Muscle of arm (tissue), 12 donors: ENCODE measurements around the gene DTX3L. TPM values are rescaled to one million over a fixed set of nuclear protein-coding genes. Genes with fewer than 3 reads are reported as not detected.

Experiments
- DNase-seq: peaks from one replicate; pipeline ENCODE4 v3.0.0-alpha.2; 2013
- polyA plus RNA-seq, 12 donors: library from polyadenylated mRNA; unstranded; fragments of 120-200 nt; gene quantifications; one replicate each; pipeline ENCODE4 v1.2.1, GENCODE V29; 2013; ENCODE audit not compliant: insufficient read length in 12 of 12

The DTX3L gene
- polyA plus RNA-seq, 12 donors = 7.3 to 12.0 (median 9.1) TPM; not detected in 1

GRCh38 chr3:122602011-122602710 is 38.0 kb downstream of the DTX3L start:
- no peak for DNase-seq

GRCh38 chr3:122603056-122603455 is 38.9 kb downstream of the DTX3L start:
- no peak for DNase-seq

GRCh38 chr3:122606330-122606729 is 42.2 kb downstream of the DTX3L start:
- no peak for DNase-seq

GRCh38 chr3:122608916-122609315 is 44.8 kb downstream of the DTX3L start:
- DNase-seq = no peak

- no peak for DNase-seq
Observed at GRCh38 chr3:122609798-122610559, 45.8 kb downstream of the DTX3L start.

- no peak for DNase-seq
Observed at GRCh38 chr3:122612696-122613095, 48.6 kb downstream of the DTX3L start.

GRCh38 chr3:122615303-122615702 is 51.2 kb downstream of the DTX3L start:
- no peak for DNase-seq

- DNase-seq = no peak
Observed at GRCh38 chr3:122618614-122619013, 54.5 kb downstream of the DTX3L start.

- no peak for DNase-seq
Observed at GRCh38 chr3:122619040-122619439, 54.9 kb downstream of the DTX3L start.

GRCh38 chr3:122620399-122620798 is 56.3 kb downstream of the DTX3L start:
- no peak for DNase-seq

- no peak for DNase-seq
Observed at GRCh38 chr3:122621112-122621511, 57.0 kb downstream of the DTX3L start.

- DNase-seq = no peak
Observed at GRCh38 chr3:122623031-122623829, 59.1 kb downstream of the DTX3L start.

Other genes starting within 250 kb of the DTX3L start
- gene CSTA, start 239.1 kb upstream of the DTX3L start, polyA plus RNA-seq = 10 to 100 TPM in 1 of 12 donors, 1 to 10 TPM in 2, under 1 TPM in 6, not detected in 3; 0.34 to 21.2 (median 0.48) TPM
- 100 to 1,000 TPM in 1 of 12 donors, 10 to 100 TPM in 11; 24.9 to 744 (median 38.7) TPM for gene MIX23, start 181.1 kb upstream of the DTX3L start, polyA plus RNA-seq
- gene FAM162A, start 180.2 kb upstream of the DTX3L start, polyA plus RNA-seq = 10 to 100 TPM in 11 of 12 donors, not detected in 1; 33.4 to 43.4 (median 37.8) TPM
- 1 to 10 TPM in 11 of 12 donors, not detected in 1; 4.8 to 8.0 (median 5.8) TPM for gene WDR5B, start 148.3 kb upstream of the DTX3L start, polyA plus RNA-seq
- gene KPNA1, start 49.4 kb upstream of the DTX3L start, polyA plus RNA-seq = 10 to 100 TPM in 11 of 12 donors, not detected in 1; 38.2 to 60.4 (median 48.2) TPM
- 10 to 100 TPM in 10 of 12 donors, 1 to 10 TPM in 1, not detected in 1; 9.7 to 20.0 (median 16.1) TPM for gene PARP9, start within 50 bp of the DTX3L start, polyA plus RNA-seq
- 1 to 10 TPM in 10 of 12 donors, not detected in 2; 1.7 to 8.5 (median 2.9) TPM for gene PARP15, start 13.3 kb downstream of the DTX3L start, polyA plus RNA-seq
- gene PARP14, start 116.5 kb downstream of the DTX3L start, polyA plus RNA-seq = 10 to 100 TPM in 7 of 12 donors, 1 to 10 TPM in 4, not detected in 1; 7.3 to 27.0 (median 10.7) TPM
- 10 to 100 TPM in 3 of 12 donors, 1 to 10 TPM in 7, not detected in 2; 4.2 to 12.9 (median 7.2) TPM for gene HSPBAP1, start 229.5 kb downstream of the DTX3L start, polyA plus RNA-seq
- gene SLC49A4, start 230.7 kb downstream of the DTX3L start, polyA plus RNA-seq = 1 to 10 TPM in 11 of 12 donors, not detected in 1; 5.4 to 9.5 (median 6.1) TPM